Endothelial cell of umbilical vein (primary cell): ENCODE measurements around the gene LRCH3. TPM values are rescaled to one million over a fixed set of nuclear protein-coding genes. Genes with fewer than 3 reads are reported as not detected.

Experiments
- Bru-seq: library from RNA; stranded (reverse); fragments of 400-500 nt; gene quantifications from one replicate; lab custom pipeline; 2021; lab: Mats Ljungman, UMichigan
- BruChase-seq, 2 experiments: library from RNA; stranded (reverse); fragments of 400-500 nt; gene quantifications; one replicate each; lab custom pipeline; 2021; lab: Mats Ljungman, UMichigan
- BruUV-seq: library from RNA; stranded (reverse); fragments of 400-500 nt; replicated peaks from 2 replicates; lab custom pipeline; 2021; lab: Mats Ljungman, UMichigan
- CTCF ChIA-PET: fragments of 300-600, 350-600 bp; sonication (Branson Sonifier 250); formaldehyde crosslinking; loops from one replicate; lab custom pipeline; 2021; ENCODE audit warnings: antibody characterized with exemption, inconsistent platforms; lab: Charles Lee
- POLR2A ChIA-PET: fragments of 300-600, 350-600 bp; sonication (Branson Sonifier 250); formaldehyde crosslinking; loops from one replicate; lab custom pipeline; 2021; ENCODE audit warnings: antibody characterized with exemption, inconsistent platforms; lab: Charles Lee
- DNase-seq: peaks from one replicate; pipeline ENCODE4 v3.0.0-alpha.2; 2011; ENCODE audit warnings: low read depth, low spot score
- FAIRE-seq: peaks from 2 replicates; lab custom pipeline; 2011; peaks lifted over from hg19 to GRCh38; lab: Jason Lieb, UNC
- H2AFZ ChIP-seq: 2 replicates; pipeline ENCODE4 v1.6.0; 2012; ENCODE audit warnings: low read depth, low read length, control low read depth, inconsistent platforms
- H3K27ac ChIP-seq: 2 replicates; pipeline ENCODE4 v1.5.1; 2011; ENCODE audit warnings: low read depth, mild to moderate bottlenecking, control low read depth, low read length, moderate library complexity; ENCODE audit not compliant: insufficient read depth
- H3K27me3 ChIP-seq, 2 experiments: 2 replicates each; pipeline versions ENCODE4 v1.6.0 to v1.6.1; 2011; ENCODE audit warnings: low read length in 2 of 2, mixed read lengths in 1 of 2; ENCODE audit not compliant: control insufficient read depth in 2 of 2, insufficient read depth in 2 of 2
- H3K36me3 ChIP-seq, 2 experiments: 2 replicates in 1 of 2; 3 replicates in 1 of 2; pipeline ENCODE4 v1.5.1; 2011; ENCODE audit warnings: low read length in 2 of 2, mild to moderate bottlenecking in 1 of 2, moderate library complexity in 1 of 2; ENCODE audit not compliant: control insufficient read depth in 2 of 2, insufficient read depth in 2 of 2; ENCODE audit errors: extremely low read depth in 1 of 2
- H3K4me1 ChIP-seq: 3 replicates; pipeline ENCODE4 v1.5.1; 2011; ENCODE audit warnings: mild to moderate bottlenecking, low read length; ENCODE audit not compliant: control insufficient read depth, insufficient read depth; ENCODE audit errors: extremely low read depth
- H3K4me2 ChIP-seq: 2 replicates; pipeline ENCODE4 v1.6.1; 2011; ENCODE audit warnings: low read length, control low read depth, mixed read lengths; ENCODE audit not compliant: insufficient read depth
- H3K4me3 ChIP-seq, 3 experiments: fragments of 200-600 bp in 1 of 3; sonication (generic), shearing (Covaris generic) in 1 of 3; replicated peaks in 1 of 3; 2 replicates each; pipeline ENCODE4 v1.5.1; 2011 to 2016; ENCODE audit warnings: control low read depth in 3 of 3, low read length in 3 of 3, mild to moderate bottlenecking in 2 of 3, inconsistent platforms in 1 of 3, low read depth in 1 of 3, moderate library complexity in 1 of 3; ENCODE audit not compliant: insufficient read depth in 1 of 3
- H3K79me2 ChIP-seq: 2 replicates; pipeline ENCODE4 v1.6.0; 2012; ENCODE audit warnings: low read length, inconsistent platforms; ENCODE audit not compliant: control insufficient read depth, insufficient read depth
- H3K9ac ChIP-seq: replicated peaks from 2 replicates; pipeline ENCODE3; 2011; ENCODE audit warnings: low read length, control low read depth; ENCODE audit not compliant: insufficient read depth; ENCODE audit errors: extremely low read depth
- H3K9me1 ChIP-seq: replicated peaks from 3 replicates; pipeline ENCODE4 v1.6.0; 2011; ENCODE audit warnings: mild to moderate bottlenecking, low read length; ENCODE audit not compliant: control insufficient read depth, insufficient read depth; ENCODE audit errors: extremely low read depth
- H3K9me3 ChIP-seq: replicated peaks from 2 replicates; pipeline ENCODE4 v1.5.1; 2012; ENCODE audit warnings: low read length, inconsistent platforms; ENCODE audit not compliant: control insufficient read depth, insufficient read depth
- H4K20me1 ChIP-seq: replicated peaks from 2 replicates; pipeline ENCODE3; 2011; ENCODE audit warnings: mild to moderate bottlenecking, low read length; ENCODE audit not compliant: control insufficient read depth, insufficient read depth; ENCODE audit errors: extremely low read depth
- CTCF ChIP-seq, 2 donors: IDR thresholded peaks; 1 replicate in 1 of 2; 2 replicates in 1 of 2; pipeline ENCODE4 v1.5.1; 2011; ENCODE audit warnings: low read length in 2 of 2, mild to moderate bottlenecking in 2 of 2, moderate library complexity in 2 of 2, control low read depth in 1 of 2, inconsistent platforms in 1 of 2, low read depth in 1 of 2; ENCODE audit not compliant: insufficient read depth in 1 of 2; ENCODE audit errors: extremely low read depth in 1 of 2
- EZH2 ChIP-seq: IDR thresholded peaks from 2 replicates; pipeline ENCODE4 v1.6.1; 2012; ENCODE audit warnings: borderline replicate concordance, low read depth, mild to moderate bottlenecking, moderate library complexity, low read length, inconsistent platforms; ENCODE audit not compliant: severe bottlenecking
- FOS ChIP-seq: IDR thresholded peaks from 2 replicates; pipeline ENCODE4 v1.6.1; 2011; ENCODE audit warnings: mild to moderate bottlenecking, low read length, moderate library complexity, borderline replicate concordance; ENCODE audit not compliant: insufficient read depth
- GATA2 ChIP-seq: IDR thresholded peaks from 2 replicates; pipeline ENCODE4 v1.7.0; 2011; ENCODE audit warnings: low read depth, mild to moderate bottlenecking, moderate library complexity, mixed read lengths, low read length; ENCODE audit not compliant: insufficient read length, insufficient read depth
- JUN ChIP-seq: IDR thresholded peaks from 2 replicates; pipeline ENCODE4 v1.6.1; 2011; ENCODE audit warnings: borderline replicate concordance, low read depth; ENCODE audit not compliant: insufficient read length, insufficient read depth
- MAX ChIP-seq: IDR thresholded peaks from 2 replicates; pipeline ENCODE4 v1.6.1; 2011; ENCODE audit not compliant: insufficient read depth, insufficient read length
- MYC ChIP-seq: IDR thresholded peaks from one replicate; pipeline ENCODE4 v1.6.1; 2011; ENCODE audit warnings: mild to moderate bottlenecking, low read depth, low read length
- POLR2A ChIP-seq: IDR thresholded peaks from 2 replicates; pipeline ENCODE4 v1.6.1; 2012; ENCODE audit warnings: low read depth, mild to moderate bottlenecking, control low read depth, low read length
- POLR2AphosphoS5 ChIP-seq: IDR thresholded peaks from 2 replicates; pipeline ENCODE4 v1.6.1; 2012; ENCODE audit warnings: low read depth, mild to moderate bottlenecking, control low read depth, low read length, moderate library complexity; ENCODE audit not compliant: insufficient read depth
- dilution Hi-C: fragments of 300-500 bp; cut with MboI; formaldehyde crosslinking; loops from one replicate; pipeline ENCODE4 v1.15.0; 2019; ENCODE audit warnings: low sequenced_read_pairs; ENCODE audit not compliant: extremely low pct_ligation_motif_present
- intact Hi-C: fragments of 100-400 bp; cut with micrococcal nuclease; formaldehyde crosslinking; loops from one replicate; pipeline ENCODE4 v1.10.0; 2022
- long read RNA-seq: library from polyadenylated mRNA; stranded (forward); transcript quantifications from one replicate; pipeline ENCODE4 v2.0.0, GENCODE V29; 2021
- polyA minus RNA-seq, 3 experiments: library from RNA; depleted of rRNA, polyadenylated mRNA; stranded (reverse); fragments of >200 nt; gene quantifications; 1 replicate in 1 of 3; 2 replicates in 2 of 3; pipeline ENCODE4 v1.2.3, GENCODE V29; 2011
- polyA plus RNA-seq, 4 experiments: library from polyadenylated mRNA; depleted of rRNA in 3 of 4; stranded (reverse) in 3 of 4; unstranded in 1 of 4; fragments of >200 nt; gene quantifications; 2 replicates each; pipeline versions ENCODE4 v1.2.1 to v1.2.3, GENCODE V29; 2011 to 2012; ENCODE audit warnings: missing spikeins in 1 of 4
- total RNA-seq: library from RNA; stranded (reverse); gene quantifications from 2 replicates; pipeline ENCODE4 v1.2.3, GENCODE V29; 2021

The LRCH3 gene
- total RNA-seq: 60.3 and 71.2 TPM in 2 replicates
- 43.9 and 52.5 TPM in 2 replicates for polyA plus RNA-seq
- polyA plus RNA-seq (2011; cell fraction: cytosol; rRNA removed): 49.2 and 56.8 TPM in 2 replicates
- polyA plus RNA-seq (2011; cell fraction: nucleus; rRNA removed): 91.5 and 125 TPM in 2 replicates
- 22.3 and 37.0 TPM in 2 replicates for polyA plus RNA-seq (2012)
- polyA minus RNA-seq: 104 and 112 TPM in 2 replicates
- polyA minus RNA-seq (2011; cell fraction: cytosol; rRNA and poly(A)+ RNA removed): 30.7 TPM
- 93.0 and 163 TPM in 2 replicates for polyA minus RNA-seq (2011; cell fraction: nucleus; rRNA and poly(A)+ RNA removed)
- Bru-seq, nascent RNA: percentile 89 among the genes with signal in this experiment
- BruChase-seq, experiment 1, labeled RNA remaining after a 6-hour chase: percentile 88 among the genes with signal in this experiment
- percentile 93 among the genes with signal in this experiment for BruChase-seq, experiment 2, labeled RNA remaining after a 2-hour chase
- long read RNA-seq, partial matches to known transcripts: 17 of 57 reads
- long read RNA-seq, other reads (novel, unspliced or antisense): 37 of 57 reads

- TSS peak; percentile 60 for BruUV-seq
- no peak for TF ChIP-seq JUN
- TF ChIP-seq MYC: no peak
- no peak for TF ChIP-seq EZH2
- no peak for TF ChIP-seq CTCF (IDR thresholded peaks at IDR 0.05; ENCODE audit: extremely low read depth in 1 of 2, insufficient read depth in 1 of 2, low read depth in 1 of 2, low read length in 2 of 2)
- peak; percentile 8 for TF ChIP-seq FOS
- peak; percentile 99 for TF ChIP-seq POLR2AphosphoS5
- TF ChIP-seq POLR2A: peak; percentile 97
- TF ChIP-seq MAX: no peak
- no peak for TF ChIP-seq GATA2
- CTCF ChIA-PET: interaction anchor here (0.6 to 1.0 kb wide), 3 partner anchors 8 to 33 kb away, joined by 3 to 4 read pairs (median 3); no protein-coding TSS in a partner anchor
Measured at GRCh38 chr3:197791113-197791891, at the start of gene LRCH3. TSS of gene LRCH3 (plus strand) at chr3:197791254. CDS start at chr3:197791279, 25 bp downstream.

More at GRCh38 chr3:197791113-197791891, at the start of gene LRCH3:
- Histone ChIP-seq H3K9me3 (no peaks in the 10 kb centered on the region), H3K9me1 (no peaks in the 10 kb centered on the region), H3K4me3 (peak within 1 kb of the TSS; percentile 60 to 86 (median 68)), H3K9ac (peak within 1 kb of the TSS; percentile 98), H3K27ac (peak within 1 kb of the TSS; percentile 92), H3K79me2 (peaks cover 45% of the 10 kb centered on the region), H4K20me1 (peaks cover 2% of the 10 kb centered on the region), H3K4me2 (peak within 1 kb of the TSS; percentile 98), H3K4me1 (peaks cover 14% of the 10 kb centered on the region), H3K36me3 (no peaks in the 10 kb centered on the region), H3K27me3 (no peaks in the 10 kb centered on the region), H2AFZ (peak within 1 kb of the TSS; percentile 95)
- dilution Hi-C loops (no loop called here), intact Hi-C loops (loop anchor here (1.0 kb wide), 1 partner anchor 42 kb away; the partner anchor contains the start of gene FYTTD1)
- POLR2A ChIA-PET: interaction anchor here (1.1 kb wide), 1 partner anchor 10 kb away, joined by 4 read pairs; no protein-coding TSS in a partner anchor
- peak; percentile 75 for FAIRE-seq
- DNase-seq: peak; percentile 90
